Erythroblast (primary cell): ENCODE data around the gene DNM2.

Source experiments
- GATA1 ChIP-seq: IDR thresholded peaks from 2 replicates; pipeline ENCODE4 v1.6.1; 2011; ENCODE audit warnings: low read depth, mild to moderate bottlenecking, control low read depth, low read length, moderate library complexity
- POLR2A ChIP-seq: IDR thresholded peaks from 2 replicates; pipeline ENCODE4 v1.6.1; 2011; ENCODE audit warnings: mild to moderate bottlenecking, low read length

DNA sequence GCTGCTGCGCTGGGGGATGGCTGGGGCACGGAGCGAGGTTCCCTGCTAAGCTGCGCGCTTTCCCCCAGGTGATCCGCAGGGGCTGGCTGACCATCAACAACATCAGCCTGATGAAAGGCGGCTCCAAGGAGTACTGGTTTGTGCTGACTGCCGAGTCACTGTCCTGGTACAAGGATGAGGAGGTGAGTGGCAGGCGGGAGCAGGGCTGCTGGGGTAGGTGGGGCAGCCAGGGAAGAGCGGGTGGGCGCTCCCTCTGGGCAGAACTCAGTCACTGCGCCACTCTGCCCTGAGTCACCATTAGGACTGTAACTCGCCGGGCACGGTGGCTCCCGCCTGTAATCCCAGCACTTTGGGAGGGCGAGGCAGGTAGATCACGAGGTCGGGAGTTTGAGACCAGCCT, 94.3 kb downstream of the DNM2 start:
- TF ChIP-seq POLR2A (no peak), GATA1 (no peak)
